Mucosa of rectum (tissue), 2 donors: Measurements from ENCODE around the gene OPA3.

Source experiments
- H3K27ac ChIP-seq, 2 donors: one replicate each; pipeline ENCODE4 v1.7.0; 2013; ENCODE audit warnings: inconsistent platforms in 2 of 2, low read depth in 2 of 2, low read length in 2 of 2
- H3K27me3 ChIP-seq, 2 donors: one replicate each; pipeline ENCODE4 v1.7.0; 2013; ENCODE audit warnings: low read length in 2 of 2; ENCODE audit not compliant: control insufficient read depth in 2 of 2, insufficient read depth in 2 of 2
- H3K36me3 ChIP-seq, 2 donors: one replicate each; pipeline ENCODE4 v1.7.0; 2013; ENCODE audit warnings: low read length in 2 of 2; ENCODE audit not compliant: control insufficient read depth in 2 of 2, insufficient read depth in 2 of 2
- H3K4me1 ChIP-seq, 2 donors: one replicate each; pipeline ENCODE4 v1.7.0; 2013; ENCODE audit warnings: low read length in 2 of 2, mild to moderate bottlenecking in 1 of 2; ENCODE audit not compliant: control insufficient read depth in 2 of 2, insufficient read depth in 2 of 2
- H3K4me3 ChIP-seq, 2 donors: one replicate each; pipeline ENCODE4 v1.7.0; 2013; ENCODE audit warnings: low read length in 2 of 2
- H3K9ac ChIP-seq, 2 donors: one replicate each; pipeline ENCODE4 v1.7.0; 2013; ENCODE audit warnings: low read length in 2 of 2, low read depth in 1 of 2, mild to moderate bottlenecking in 1 of 2
- H3K9me3 ChIP-seq, 2 donors: one replicate each; pipeline ENCODE4 v1.7.0; 2013; ENCODE audit warnings: low read length in 2 of 2; ENCODE audit not compliant: control insufficient read depth in 2 of 2
- donor health status: healthy.
- donor health status: Normal muscosa, but diverticular disease.

OPA3 gene

GRCh38 chr19:45569619-45570421 lies 14.8 kb downstream of the OPA3 start:
- Histone ChIP-seq H3K27me3 (no peaks in the 10 kb centered on the region), H3K9ac (no peak overlapping the region), H3K9me3 (no peaks in the 10 kb centered on the region), H3K4me1 (peaks cover 9 to 20% of the 10 kb centered on the region in 2 donors), H3K4me3 (no peak overlapping the region), H3K36me3 (no peaks in the 10 kb centered on the region), H3K27ac (no peak overlapping the region)

- peaks cover 9 to 20% of the 10 kb centered on the region in 2 donors for H3K4me1 ChIP-seq
- no peaks in the 10 kb centered on the region for H3K9me3 ChIP-seq
- H3K27me3 ChIP-seq: no peaks in the 10 kb centered on the region
- peak overlapping the region in 1 of 2 donors; percentile 70 for H3K27ac ChIP-seq
- H3K4me3 ChIP-seq: no peak overlapping the region
- H3K36me3 ChIP-seq: no peaks in the 10 kb centered on the region
- H3K9ac ChIP-seq: peak overlapping the region in 1 of 2 donors; percentile 31
Observed at GRCh38 chr19:45568732-45569131, 15.9 kb downstream of the OPA3 start.

- no peak overlapping the region for H3K4me3 ChIP-seq
- H3K36me3 ChIP-seq: no peaks in the 10 kb centered on the region
- H3K4me1 ChIP-seq: peaks cover 9 to 20% of the 10 kb centered on the region in 2 donors
- no peak overlapping the region for H3K27ac ChIP-seq
- no peaks in the 10 kb centered on the region for H3K27me3 ChIP-seq
- H3K9ac ChIP-seq: no peak overlapping the region
- H3K9me3 ChIP-seq: no peaks in the 10 kb centered on the region
Observed at GRCh38 chr19:45567609-45568008, 17.0 kb downstream of the OPA3 start.

- Histone ChIP-seq H3K4me3 (no peak overlapping the region), H3K27me3 (no peaks in the 10 kb centered on the region), H3K9me3 (no peaks in the 10 kb centered on the region), H3K9ac (no peak overlapping the region), H3K27ac (no peak overlapping the region), H3K36me3 (no peaks in the 10 kb centered on the region), H3K4me1 (peaks cover 11 to 20% of the 10 kb centered on the region in 2 donors)
Observed at GRCh38 chr19:45564131-45564780, 20.3 kb downstream of the OPA3 start.

- Histone ChIP-seq H3K36me3 (no peaks in the 10 kb centered on the region), H3K9me3 (no peaks in the 10 kb centered on the region), H3K27ac (no peak overlapping the region), H3K9ac (no peak overlapping the region), H3K4me3 (no peak overlapping the region), H3K4me1 (peaks cover 2 to 7% of the 10 kb centered on the region in 2 donors), H3K27me3 (no peaks in the 10 kb centered on the region)
Observed at GRCh38 chr19:45560686-45561085, 23.9 kb downstream of the OPA3 start.

- no peak overlapping the region for H3K27ac ChIP-seq
Observed at GRCh38 chr19:45560038-45560437, 24.6 kb downstream of the OPA3 start.

GRCh38 chr19:45558399-45558878 lies 26.2 kb downstream of the OPA3 start:
- Histone ChIP-seq H3K4me1 (peaks cover 2 to 7% of the 10 kb centered on the region in 2 donors), H3K9me3 (no peaks in the 10 kb centered on the region), H3K9ac (peak overlapping the region in 1 of 2 donors; percentile 15), H3K27me3 (no peaks in the 10 kb centered on the region), H3K36me3 (no peaks in the 10 kb centered on the region), H3K4me3 (no peak overlapping the region), H3K27ac (no peak overlapping the region)

More at GRCh38 chr19:45560038-45560437, 24.6 kb downstream of the OPA3 start:
- Histone ChIP-seq H3K4me1 (peaks cover 2 to 7% of the 10 kb centered on the region in 2 donors), H3K36me3 (no peaks in the 10 kb centered on the region), H3K9me3 (no peaks in the 10 kb centered on the region), H3K4me3 (no peak overlapping the region), H3K9ac (no peak overlapping the region), H3K27me3 (no peaks in the 10 kb centered on the region)

- Histone ChIP-seq H3K9me3 (no peaks in the 10 kb centered on the region), H3K27ac (no peak overlapping the region), H3K9ac (no peak overlapping the region), H3K4me1 (peaks cover 2 to 7% of the 10 kb centered on the region in 2 donors), H3K36me3 (peaks cover 0 to 3% of the 10 kb centered on the region in 2 donors), H3K27me3 (no peaks in the 10 kb centered on the region), H3K4me3 (no peak overlapping the region)
Observed at GRCh38 chr19:45556835-45557234, 27.8 kb downstream of the OPA3 start.

- Histone ChIP-seq H3K27me3 (no peaks in the 10 kb centered on the region), H3K4me3 (no peak overlapping the region), H3K9ac (no peak overlapping the region), H3K9me3 (no peaks in the 10 kb centered on the region), H3K27ac (no peak overlapping the region), H3K36me3 (peaks cover 0 to 3% of the 10 kb centered on the region in 2 donors), H3K4me1 (peaks cover 0 to 2% of the 10 kb centered on the region in 2 donors)
Observed at GRCh38 chr19:45554481-45554880, 30.1 kb downstream of the OPA3 start.

- H3K9me3 ChIP-seq: no peaks in the 10 kb centered on the region
- no peak overlapping the region for H3K4me3 ChIP-seq
- H3K27ac ChIP-seq: peak overlapping the region in 1 of 2 donors; percentile 2
- no peaks in the 10 kb centered on the region for H3K27me3 ChIP-seq
- H3K4me1 ChIP-seq: peaks cover 0 to under 1% of the 10 kb centered on the region in 2 donors
- H3K9ac ChIP-seq: peak overlapping the region in 1 of 2 donors; percentile 37
- peaks cover 0 to 3% of the 10 kb centered on the region in 2 donors for H3K36me3 ChIP-seq
Observed at GRCh38 chr19:45553464-45553863, 31.1 kb downstream of the OPA3 start.
